Measurements from ENCODE around the gene TRAF7.
"Not testable (repeated sequence)": the region's sequence is repeated elsewhere in the genome, so short reads cannot be mapped to it uniquely, and the experiment has no call there.

Gene TRAF7

DNA sequence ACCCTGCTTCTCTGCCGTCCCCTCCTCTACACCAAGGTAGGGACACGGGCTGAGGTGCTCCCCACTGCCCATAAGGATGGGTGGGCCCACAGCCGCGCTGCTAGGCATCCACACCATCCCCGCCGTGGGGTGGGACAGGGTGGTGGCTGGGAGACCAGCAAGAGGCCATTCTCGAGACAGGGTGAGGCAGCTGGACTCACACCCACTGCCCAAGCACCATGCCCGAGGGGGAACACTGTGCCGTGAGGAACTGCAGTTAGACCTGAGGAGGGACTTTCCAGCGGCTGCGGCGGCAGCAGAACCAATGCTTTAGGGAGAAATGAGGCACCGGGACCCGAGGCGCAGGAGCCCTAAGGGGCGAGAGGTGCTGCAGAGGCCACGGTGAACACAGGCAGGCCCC lies 33.2 kb upstream of the TRAF7 start:
- no peak for DNase-seq (ENCODE audit: low read depth)

DNA sequence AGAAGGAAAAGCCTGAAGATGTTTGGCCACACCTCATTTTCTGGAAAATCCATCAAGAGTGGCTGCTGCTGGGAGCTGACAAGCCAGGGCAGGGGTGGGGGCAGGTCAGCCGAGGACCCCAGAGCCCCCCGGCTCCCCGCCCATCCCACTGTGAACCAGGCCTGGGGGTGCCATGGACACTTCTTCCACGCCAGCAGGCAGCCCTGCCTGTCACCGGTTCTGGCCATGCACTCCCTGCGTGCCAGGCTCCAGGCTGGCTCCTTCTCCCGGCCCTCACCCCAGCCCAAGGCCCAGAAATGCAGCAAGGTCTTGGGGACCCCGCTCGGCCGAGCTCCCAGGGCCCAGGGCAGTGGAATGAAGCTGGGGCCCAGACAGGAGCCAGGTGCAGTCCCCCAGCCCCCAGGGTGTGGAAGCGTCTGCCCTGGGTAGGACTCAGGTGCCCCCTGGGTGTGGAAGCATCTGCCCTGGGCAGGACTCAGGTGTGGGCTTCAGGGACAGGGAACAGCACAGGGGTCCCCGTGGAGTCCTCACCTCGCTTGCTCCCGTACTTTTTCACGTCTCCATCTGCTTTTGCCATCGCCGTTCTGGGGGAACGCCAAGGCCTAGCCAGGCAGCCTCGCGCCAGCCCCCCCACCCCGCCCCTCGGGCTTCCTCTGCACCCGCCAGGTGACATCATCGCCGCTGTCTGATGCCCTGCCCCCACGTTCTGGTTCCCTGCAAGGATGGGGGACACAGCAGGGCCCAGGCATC lies 32.5 kb upstream of the TRAF7 start:
- not testable (repeated sequence) for DNase-seq (ENCODE audit: low read depth)

DNA sequence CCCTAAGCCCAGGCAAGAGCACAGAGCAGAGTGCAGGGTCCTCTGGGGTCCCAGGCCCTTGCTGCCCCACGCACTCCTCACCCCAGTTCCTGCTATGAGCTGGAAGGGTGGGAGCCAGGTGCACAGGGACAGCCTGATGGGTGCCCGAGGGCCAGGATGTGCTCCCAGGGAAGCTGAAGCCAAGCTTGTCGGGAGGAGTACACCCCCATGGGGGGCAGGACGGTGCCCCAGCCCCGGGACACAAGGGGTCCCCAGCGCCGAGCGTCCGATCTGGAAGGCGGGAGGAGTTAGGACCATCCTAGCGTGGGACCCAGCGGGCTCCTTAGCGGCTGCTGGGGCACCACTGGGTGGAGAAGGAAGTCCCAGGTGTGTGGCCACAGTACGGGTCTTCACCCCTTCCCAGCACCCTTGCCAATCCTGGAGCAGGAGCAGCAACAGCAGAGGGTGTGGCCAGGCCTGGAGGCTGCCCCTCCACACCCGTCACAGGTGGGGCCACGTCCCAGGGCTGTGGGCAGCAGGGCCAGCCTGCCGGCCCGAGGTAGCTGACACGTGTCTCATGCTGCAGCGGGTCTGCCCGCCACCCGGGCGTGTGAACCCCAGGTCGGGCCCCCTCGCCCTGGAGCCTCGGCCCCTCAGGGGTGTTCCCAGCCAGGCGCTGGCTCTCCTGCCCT lies 31.7 kb upstream of the TRAF7 start:
- DNase-seq (ENCODE audit: low read depth), result not testable (repeated sequence)

DNA sequence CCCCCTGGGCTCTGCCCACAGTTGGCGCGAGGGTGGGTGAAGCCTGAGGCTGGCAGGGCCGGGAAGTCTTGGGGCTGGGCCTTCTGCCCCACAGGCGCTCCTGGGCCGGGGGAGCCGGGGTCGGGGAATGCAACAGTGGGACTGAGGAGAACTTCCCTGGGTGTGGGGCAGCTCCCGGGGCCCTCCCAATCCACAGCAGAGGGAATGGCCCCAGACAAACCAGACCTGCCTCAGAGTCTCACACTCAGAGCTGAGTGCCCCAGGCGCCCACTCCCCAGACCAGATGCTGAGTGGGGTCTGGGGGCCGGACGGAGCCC lies 31.2 kb upstream of the TRAF7 start:
- DNase-seq (ENCODE audit: low read depth), result not testable (repeated sequence)

DNA sequence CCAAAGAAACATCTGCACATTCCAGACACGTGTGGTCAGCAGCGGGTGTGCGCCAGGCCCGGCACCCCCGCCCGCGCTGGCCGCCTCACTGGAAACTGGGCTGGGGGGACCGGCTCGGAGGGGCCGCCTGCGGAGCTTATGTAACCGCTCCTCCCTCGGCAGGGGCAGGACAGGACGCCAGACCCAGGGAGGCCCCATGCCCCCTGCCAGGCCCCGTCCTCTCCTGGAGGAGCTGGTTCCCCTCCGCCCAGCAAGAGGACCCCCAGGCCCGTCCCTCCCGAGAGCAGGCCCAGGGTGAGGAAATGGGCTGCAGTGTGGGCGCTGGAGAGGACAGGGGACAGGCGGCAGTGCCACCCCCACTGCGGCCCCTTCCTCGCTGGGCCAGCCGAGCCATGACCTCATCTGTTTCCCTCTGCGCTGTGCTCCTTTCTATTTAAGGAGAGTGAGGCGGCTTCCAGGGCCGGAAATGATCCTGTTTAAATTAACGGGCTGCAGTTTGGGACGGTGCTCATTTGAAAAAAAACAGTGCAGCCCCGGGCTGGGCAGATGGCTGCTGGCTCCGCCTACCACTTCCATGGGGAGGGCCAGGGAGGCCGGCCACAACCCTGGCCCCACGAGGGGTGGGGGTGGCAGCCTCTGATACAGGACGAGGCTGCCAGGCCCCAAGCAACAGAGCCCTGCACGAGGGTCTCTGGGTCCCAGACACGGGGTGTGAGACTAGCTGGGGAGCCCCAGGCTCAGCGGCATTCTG lies 30.7 kb upstream of the TRAF7 start:
- DNase-seq (ENCODE audit: low read depth), result not testable (repeated sequence)

DNA sequence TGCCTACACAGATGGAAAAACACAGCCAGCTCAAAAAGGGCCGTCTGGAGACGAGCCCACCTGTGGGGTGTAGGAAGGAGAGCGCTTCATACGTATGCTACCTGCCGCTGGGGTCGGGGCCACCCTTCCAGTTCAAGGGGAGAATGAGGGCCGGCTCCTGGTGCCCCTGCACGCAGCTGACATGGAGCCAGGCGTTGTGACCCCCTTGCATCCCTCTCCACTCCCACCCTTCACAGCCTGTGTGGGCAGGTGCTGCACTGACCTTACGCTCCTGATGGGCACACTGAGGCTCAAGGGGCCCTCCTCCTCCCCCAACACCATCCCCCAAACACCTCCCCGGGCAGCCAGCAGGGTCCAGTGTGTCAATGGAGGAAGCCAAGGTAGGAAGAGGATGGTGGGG lies 30.0 kb upstream of the TRAF7 start:
- DNase-seq (ENCODE audit: low read depth), result not testable (repeated sequence)

DNA sequence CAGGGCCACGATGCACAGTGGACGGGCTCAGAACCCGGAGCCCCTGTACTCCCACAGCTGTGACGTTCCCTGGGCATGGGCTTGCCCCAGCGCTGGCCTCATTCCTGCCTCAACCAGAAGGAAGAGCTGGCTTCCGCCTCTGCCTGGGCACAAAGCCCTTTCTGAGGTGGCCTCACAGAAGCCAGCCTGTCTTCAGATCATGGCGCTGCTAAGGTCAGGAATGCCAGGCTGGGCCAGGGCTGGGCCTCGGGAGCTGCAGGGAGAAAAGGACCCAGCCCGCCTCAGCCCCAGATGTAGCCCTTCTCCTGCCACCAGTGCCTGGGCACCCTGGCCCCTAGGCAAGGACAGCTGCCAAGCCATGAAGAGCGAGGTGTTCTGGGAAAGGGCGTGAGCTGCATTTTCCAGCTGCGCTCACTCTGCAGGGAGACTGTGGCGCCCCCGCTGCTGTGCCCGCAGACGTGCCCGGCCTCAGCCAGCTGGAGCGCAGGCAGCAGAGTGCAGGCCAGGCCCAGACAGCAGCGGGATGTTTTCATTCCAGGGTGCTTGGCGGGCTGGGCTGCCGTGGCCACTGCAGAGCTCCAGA lies 29.3 kb upstream of the TRAF7 start:
- DNase-seq (ENCODE audit: low read depth), result not testable (repeated sequence)

DNA sequence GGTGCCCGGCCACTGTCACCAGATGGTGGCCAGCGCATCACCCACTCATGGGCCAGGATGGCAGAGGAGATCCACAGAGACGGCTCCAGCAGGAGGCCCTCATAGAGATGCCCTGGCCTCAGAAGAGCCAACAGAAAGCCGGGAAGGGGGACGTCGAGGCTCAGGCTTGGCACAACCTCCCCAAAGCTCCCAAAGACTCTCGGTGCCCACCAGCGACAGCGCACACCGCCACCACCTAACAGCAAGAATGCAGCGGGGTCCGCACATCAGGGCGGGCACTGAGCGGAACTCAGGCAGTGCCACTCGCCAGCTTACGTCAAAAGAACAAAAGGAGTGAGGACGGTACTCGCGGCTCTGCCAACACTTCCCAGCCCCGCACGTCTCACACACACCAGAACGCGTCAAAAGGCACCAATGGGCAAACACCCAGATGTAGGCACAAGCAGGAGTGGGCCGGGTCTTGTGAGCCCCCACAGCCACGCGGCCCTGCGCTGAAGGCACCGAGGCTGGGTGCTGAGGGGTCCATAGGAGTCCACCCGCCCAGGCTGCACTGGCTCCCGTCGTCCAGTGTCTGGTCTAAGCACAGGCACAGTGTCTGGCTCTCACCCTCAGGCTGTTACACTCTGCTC lies 28.5 kb upstream of the TRAF7 start:
- not testable (repeated sequence) for DNase-seq (ENCODE audit: low read depth)

DNA sequence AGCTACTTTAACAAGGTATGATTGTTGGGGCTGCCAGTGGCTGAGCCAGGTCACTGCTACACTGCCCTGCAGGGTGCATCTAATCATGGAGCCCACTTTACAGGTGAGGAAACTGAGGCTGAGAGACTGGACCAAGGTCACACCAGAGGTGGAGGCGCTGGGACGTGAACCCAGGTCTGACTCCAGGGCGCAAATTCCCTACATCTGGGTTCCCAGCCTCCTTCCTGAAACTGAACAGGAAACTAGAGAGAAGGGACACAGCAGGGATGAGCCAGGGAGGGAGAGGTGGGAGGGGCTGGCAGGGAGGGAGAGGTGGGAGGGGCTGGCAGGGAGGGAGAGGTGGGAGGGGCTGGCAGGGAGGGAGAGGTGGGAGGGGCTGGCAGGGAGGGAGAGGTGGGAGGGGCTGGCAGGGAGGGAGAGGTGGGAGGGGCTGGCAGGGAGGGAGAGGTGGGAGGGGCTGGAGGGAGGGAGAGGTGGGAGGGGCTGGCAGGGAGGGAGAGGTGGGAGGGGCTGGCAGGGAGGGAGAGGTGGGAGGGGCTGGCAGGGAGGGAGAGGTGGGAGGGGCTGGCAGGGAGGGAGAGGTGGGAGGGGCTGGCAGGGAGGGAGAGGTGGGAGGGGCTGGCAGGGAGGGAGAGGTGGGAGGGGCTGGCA lies 27.8 kb upstream of the TRAF7 start:
- not testable (repeated sequence) for DNase-seq (ENCODE audit: low read depth)

DNA sequence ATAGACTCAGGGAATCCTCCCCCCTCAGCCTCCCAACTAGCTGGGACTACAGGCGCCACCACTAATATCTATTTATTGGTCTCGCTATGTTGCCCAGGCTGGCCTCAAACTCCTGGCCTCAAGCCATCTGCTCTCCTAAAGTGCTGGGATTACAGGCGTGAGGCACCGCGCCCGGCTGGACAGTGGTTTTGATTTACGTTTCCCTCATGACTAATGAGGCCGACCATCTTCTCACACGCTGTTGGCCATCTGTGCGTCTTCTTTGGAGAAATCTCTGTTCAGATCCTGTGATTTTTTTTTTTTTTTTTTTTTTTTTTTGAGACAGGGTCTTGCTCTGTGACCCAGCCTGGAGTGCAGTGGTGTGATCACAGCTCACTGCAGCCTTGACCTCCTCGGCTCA lies 26.3 kb upstream of the TRAF7 start:
- DNase-seq (ENCODE audit: low read depth), result not testable (repeated sequence)

DNA sequence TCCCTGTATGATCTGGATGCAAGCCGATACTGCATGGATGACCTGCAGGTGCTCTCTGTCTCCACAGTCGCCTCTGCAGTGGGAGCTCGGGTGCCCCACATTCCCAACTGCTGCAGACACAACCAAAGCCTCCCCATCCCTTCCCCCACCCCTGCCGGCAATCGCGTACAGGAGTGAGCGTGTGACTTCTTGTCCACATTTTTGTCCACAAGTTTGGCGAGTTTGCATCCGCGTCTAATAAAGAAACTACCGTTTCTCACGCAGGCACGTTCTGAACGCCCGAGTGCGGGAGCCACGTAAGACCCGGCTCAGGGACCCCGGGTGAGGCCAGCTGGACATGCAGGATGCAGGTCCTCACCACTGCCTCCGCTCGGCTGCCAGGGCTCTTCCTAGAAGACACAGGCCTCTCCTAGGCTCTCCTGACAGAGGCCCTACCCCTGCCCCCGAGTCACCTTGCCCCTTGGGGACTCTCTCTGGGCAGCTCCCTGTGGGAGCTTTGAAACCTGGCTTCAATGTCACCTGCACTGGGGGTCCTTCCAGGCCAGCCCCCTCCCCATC lies 25.6 kb upstream of the TRAF7 start:
- not testable (repeated sequence) for DNase-seq (ENCODE audit: low read depth)

DNA sequence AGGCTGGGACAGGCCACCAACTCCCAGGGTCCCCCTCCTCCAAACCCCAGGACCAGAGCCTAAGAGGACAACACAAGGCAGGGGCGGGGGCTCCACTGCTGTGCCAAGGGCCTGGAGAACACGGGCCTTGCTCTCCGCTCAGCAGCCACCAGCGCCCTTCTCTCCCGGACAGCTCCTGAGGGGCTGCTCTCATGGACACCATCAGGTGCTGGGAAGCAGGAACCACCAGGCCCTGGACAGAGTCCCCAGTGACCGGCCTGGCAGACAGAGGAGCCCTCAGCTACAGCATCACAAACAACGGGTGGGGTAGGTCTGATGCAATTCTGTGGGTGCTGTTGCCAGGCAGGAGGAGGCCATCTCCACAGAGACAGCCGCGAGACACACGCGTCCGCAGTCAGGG lies 21.8 kb upstream of the TRAF7 start:
- DNase-seq (ENCODE audit: low read depth), result not testable (repeated sequence)

DNA sequence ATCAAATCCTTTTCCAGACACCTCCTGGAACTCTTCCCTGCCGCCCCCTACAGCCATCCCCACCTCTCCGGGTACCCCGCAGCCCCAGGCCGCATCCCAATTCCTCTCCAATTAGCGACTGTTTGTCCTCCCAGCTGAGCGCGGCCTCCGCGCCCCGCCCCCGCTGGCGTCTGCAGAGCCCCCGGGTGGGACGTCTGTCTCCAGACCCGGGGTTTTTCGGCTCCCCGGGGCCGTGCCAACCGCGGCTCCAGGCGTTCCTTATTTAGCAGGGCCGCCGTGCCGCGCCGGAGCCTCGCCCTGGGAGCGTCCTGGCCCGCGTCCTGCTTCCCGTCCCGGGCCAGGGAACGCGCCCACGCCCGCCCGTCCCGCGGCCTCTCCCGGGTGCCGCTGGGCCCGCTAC lies 20.5 kb upstream of the TRAF7 start:
- not testable (repeated sequence) for DNase-seq (ENCODE audit: low read depth)

DNA sequence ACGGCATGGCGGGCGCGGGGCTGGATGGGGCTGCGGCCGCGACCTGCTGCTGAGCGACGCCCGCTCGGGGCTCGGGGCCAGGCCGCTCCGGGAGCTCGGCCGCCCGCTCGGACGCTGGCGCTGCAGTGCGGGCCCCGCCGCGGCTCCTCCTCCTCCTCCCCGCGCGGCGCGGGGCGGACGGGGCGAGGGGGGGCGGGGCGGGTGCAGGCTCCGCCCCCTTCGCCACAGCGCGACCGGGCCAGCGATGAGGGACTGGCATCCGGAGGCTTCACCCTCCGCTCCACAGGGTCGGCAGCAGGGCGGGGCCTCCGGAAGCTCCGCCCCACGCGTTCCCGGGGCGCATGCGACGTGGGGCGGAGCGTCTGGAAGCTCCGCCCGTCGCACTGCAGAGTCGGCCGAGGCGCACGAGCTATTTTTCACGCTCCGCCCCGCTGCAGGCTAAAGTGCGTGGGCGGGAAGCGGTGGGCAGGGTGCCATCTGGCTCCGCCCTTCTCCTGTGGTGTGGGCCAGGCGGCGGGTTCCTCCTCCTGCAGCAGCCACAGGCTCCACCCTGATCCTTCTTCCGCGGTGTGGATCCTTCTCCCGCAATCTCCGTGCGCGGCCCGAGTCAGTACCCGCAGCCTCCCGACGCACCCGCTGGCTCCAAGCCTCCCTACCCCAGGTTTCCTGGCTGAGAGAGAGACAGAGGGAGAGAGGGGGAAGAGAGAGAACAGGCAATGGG lies 19.7 kb upstream of the TRAF7 start, which contains the start of gene PKD1:
Gene PKD1 (minus strand): TSS at position 129 of the 721 bp plus-strand sequence. CDS start 209 bp downstream, outside the sequence.
- DNase-seq (ENCODE audit: low read depth), result peak; percentile 96

DNA sequence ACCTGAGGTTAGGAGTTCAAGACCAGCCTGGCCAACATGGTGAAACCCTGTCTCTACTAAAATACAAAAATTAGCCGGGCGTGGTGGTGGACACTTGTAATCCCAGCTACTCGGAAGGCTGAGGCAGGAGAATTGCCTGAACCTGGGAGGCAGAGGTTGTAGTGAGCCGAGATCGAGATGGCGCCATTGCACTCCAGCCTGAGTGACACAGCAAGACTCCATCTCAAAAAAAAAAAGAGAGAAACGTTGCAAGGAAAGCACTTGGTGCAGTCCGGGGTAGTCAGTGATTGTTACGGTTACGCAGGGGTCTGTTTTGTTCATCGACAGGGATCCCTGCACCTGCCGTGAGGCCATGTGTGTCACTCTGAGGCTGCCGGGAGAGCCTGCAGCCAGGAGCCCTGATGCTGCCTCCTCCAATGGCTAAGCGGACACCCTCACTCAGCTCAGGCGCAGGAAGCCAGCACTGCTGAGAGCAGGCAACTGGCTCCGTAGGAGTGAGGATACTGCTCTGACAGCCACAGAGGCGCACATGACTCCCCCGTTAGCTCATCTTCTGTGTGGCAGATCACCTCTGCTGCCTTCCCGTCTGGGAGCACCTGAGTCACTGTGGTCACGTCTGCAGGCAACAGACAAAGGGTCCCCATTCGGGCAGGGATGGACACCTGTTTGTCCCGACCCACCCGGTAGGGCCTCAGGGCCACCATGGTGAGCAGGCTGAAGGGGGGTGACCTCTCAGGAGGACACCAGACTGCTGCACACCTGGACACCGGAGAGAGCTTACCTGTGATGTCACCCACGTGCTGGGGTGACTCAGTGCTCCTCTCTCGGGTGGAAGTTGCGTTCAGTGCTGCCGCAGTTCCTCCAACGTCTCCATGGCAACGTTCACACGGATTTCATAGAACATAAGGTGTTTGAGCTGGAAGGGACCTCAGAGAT lies 12.4 kb upstream of the TRAF7 start:
- no peak for DNase-seq (ENCODE audit: low read depth)

DNA sequence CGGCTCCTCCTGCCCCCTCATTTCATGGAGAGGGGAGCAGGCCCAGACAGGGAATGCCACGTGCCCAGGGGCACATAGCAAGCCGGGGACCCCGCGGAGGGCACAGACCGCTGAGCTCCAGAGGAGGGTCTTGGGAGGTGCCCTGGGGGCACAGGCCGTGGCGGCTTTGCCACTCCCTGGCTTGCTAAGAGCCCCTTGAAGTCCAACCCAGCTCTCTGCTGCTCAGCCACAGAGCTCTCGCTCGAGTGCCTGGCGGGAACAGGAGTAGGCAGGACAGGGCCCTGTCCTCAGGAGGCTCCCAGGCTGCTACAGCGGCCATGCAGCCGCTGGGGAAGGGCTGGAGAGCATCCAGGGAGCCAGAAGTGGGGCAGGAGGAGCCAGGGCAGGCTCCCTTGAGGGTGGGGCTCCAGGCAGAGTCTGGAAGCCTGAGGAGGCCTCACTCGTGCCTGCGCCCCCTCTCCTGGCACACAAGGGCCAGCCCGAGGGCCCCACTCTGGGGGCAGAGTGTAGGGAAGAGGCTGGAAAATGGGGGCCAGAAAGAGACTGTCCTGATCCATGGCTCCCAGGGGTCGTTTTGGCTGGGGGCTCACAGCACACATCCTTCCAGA lies 11.6 kb upstream of the TRAF7 start:
- DNase-seq (ENCODE audit: low read depth), result no peak

DNA sequence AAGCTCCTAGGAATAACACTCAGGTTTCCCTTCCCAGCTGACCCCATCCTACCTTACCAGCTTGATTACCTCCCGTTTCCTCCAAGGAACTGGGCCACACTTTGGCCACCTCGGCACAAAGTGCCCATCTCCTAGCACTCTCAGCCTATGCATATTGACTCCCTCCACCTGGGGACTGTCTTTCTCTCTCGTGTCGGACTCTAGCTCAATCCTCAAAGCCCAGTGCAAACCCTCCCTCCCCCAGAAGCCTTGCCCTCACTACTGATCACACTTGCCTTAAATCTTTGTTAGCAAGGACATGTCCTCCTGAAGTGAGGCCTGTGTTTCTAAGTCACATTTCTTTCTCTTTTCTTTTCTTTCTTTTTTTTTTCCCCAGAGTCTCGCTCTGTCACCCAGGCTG lies 9.7 kb upstream of the TRAF7 start:
- no peak for DNase-seq (ENCODE audit: low read depth)

DNA sequence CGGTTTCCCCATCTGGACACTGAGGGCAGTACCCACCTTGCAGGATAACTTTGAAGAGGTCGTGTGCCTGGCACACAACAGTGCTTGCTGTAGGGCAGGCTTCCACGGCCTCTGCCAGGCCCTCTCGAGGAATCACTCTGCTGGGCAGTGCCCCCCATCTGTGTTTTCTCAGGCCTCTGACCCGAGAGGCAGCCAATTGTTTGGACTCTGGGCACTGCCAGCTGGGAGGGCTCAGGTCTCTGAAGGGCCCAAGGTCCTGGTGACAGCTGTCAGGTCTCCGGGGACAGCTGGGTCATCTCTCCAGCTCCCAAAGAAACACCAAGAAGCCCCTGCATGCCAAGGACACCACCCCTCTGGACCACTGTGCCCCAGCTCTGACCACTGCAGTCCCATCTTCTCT lies 8.2 kb upstream of the TRAF7 start:
- no peak for DNase-seq (ENCODE audit: low read depth)
